ACC112 (cell line): Measurements from ENCODE around the gene MRPS9.

ENCODE experiments used
- H2AFZ ChIP-seq: fragments of 200-600 bp; sonication (generic); one replicate; pipeline ENCODE4 v1.6.0; 2017; ENCODE audit warnings: antibody characterized with exemption, low read length; ENCODE audit not compliant: unreplicated experiment
- H3K27ac ChIP-seq: fragments of 200-600 bp; sonication (generic); 2 replicates; pipeline ENCODE4 v1.5.1; 2014; ENCODE audit warnings: low read depth, mild to moderate bottlenecking, antibody characterized with exemption, low read length, moderate library complexity
- H3K27me3 ChIP-seq: fragments of 200-600 bp; sonication (generic); 2 replicates; pipeline ENCODE4 v1.6.1; 2014; ENCODE audit warnings: mild to moderate bottlenecking, antibody characterized with exemption, low read length, moderate library complexity, mixed read lengths; ENCODE audit not compliant: insufficient read depth
- H3K36me3 ChIP-seq: fragments of 200-600 bp; sonication (generic); 2 replicates; pipeline ENCODE4 v1.6.1; 2016; ENCODE audit warnings: mild to moderate bottlenecking, antibody characterized with exemption, low read length, moderate library complexity, mixed read lengths; ENCODE audit not compliant: insufficient read depth
- H3K4me1 ChIP-seq: fragments of 200-600 bp; sonication (generic); one replicate; pipeline ENCODE4 v1.6.1; 2016; ENCODE audit warnings: low read length, mixed read lengths; ENCODE audit not compliant: insufficient read depth, unreplicated experiment, control insufficient read depth
- H3K4me3 ChIP-seq: fragments of 200-600 bp; sonication (generic); 2 replicates; pipeline ENCODE4 v1.5.1; 2014; ENCODE audit warnings: mild to moderate bottlenecking, low read depth, low read length
- H3K79me2 ChIP-seq: fragments of 200-600 bp; sonication (generic); one replicate; pipeline ENCODE4 v1.6.0; 2016; ENCODE audit warnings: low read length; ENCODE audit not compliant: control insufficient read depth, unreplicated experiment, insufficient read depth

The MRPS9 gene

GRCh38 chr2:105102001-105102400 is 64.1 kb downstream of the MRPS9 start:
- Histone ChIP-seq H3K4me1 (peaks cover 10% of the 10 kb centered on the region), H3K79me2 (no peaks in the 10 kb centered on the region), H2AFZ (no peak overlapping the region), H3K27me3 (no peaks in the 10 kb centered on the region), H3K27ac (no peak overlapping the region), H3K36me3 (no peaks in the 10 kb centered on the region), H3K4me3 (no peak overlapping the region)

GRCh38 chr2:105102963-105103421 is 65.1 kb downstream of the MRPS9 start:
- Histone ChIP-seq H3K36me3 (no peaks in the 10 kb centered on the region), H3K79me2 (no peaks in the 10 kb centered on the region), H3K27ac (no peak overlapping the region), H3K27me3 (no peaks in the 10 kb centered on the region), H3K4me3 (no peak overlapping the region), H3K4me1 (peaks cover 10% of the 10 kb centered on the region), H2AFZ (no peak overlapping the region)

- Histone ChIP-seq H2AFZ (no peak overlapping the region), H3K36me3 (no peaks in the 10 kb centered on the region), H3K79me2 (no peaks in the 10 kb centered on the region), H3K4me1 (peaks cover 10% of the 10 kb centered on the region), H3K27me3 (no peaks in the 10 kb centered on the region), H3K4me3 (no peak overlapping the region), H3K27ac (no peak overlapping the region)
Measured at GRCh38 chr2:105103481-105103880, 65.6 kb downstream of the MRPS9 start.

GRCh38 chr2:105104208-105104731 is 66.4 kb downstream of the MRPS9 start:
- Histone ChIP-seq H3K4me1 (peaks cover 10% of the 10 kb centered on the region), H2AFZ (no peak overlapping the region), H3K27ac (no peak overlapping the region), H3K27me3 (no peaks in the 10 kb centered on the region), H3K36me3 (no peaks in the 10 kb centered on the region), H3K4me3 (no peak overlapping the region), H3K79me2 (no peaks in the 10 kb centered on the region)

GRCh38 chr2:105110295-105110829 is 72.5 kb downstream of the MRPS9 start:
- Histone ChIP-seq H3K4me3 (no peak overlapping the region), H3K27ac (no peak overlapping the region), H2AFZ (no peak overlapping the region), H3K27me3 (no peaks in the 10 kb centered on the region), H3K79me2 (no peaks in the 10 kb centered on the region), H3K4me1 (no peaks in the 10 kb centered on the region), H3K36me3 (no peaks in the 10 kb centered on the region)

- Histone ChIP-seq H3K79me2 (no peaks in the 10 kb centered on the region), H3K4me3 (no peak overlapping the region), H3K36me3 (no peaks in the 10 kb centered on the region), H3K27ac (no peak overlapping the region), H2AFZ (no peak overlapping the region), H3K4me1 (no peaks in the 10 kb centered on the region), H3K27me3 (no peaks in the 10 kb centered on the region)
Measured at GRCh38 chr2:105111365-105112150, 73.7 kb downstream of the MRPS9 start.

GRCh38 chr2:105112345-105112744 is 74.5 kb downstream of the MRPS9 start:
- Histone ChIP-seq H3K36me3 (no peaks in the 10 kb centered on the region), H3K4me1 (no peaks in the 10 kb centered on the region), H3K79me2 (no peaks in the 10 kb centered on the region), H3K4me3 (no peak overlapping the region), H3K27ac (no peak overlapping the region), H3K27me3 (no peaks in the 10 kb centered on the region), H2AFZ (no peak overlapping the region)

GRCh38 chr2:105113616-105114291 is 75.9 kb downstream of the MRPS9 start:
- H3K27me3 ChIP-seq: no peaks in the 10 kb centered on the region
- H3K27ac ChIP-seq: no peak overlapping the region
- H3K4me1 ChIP-seq: no peaks in the 10 kb centered on the region
- no peaks in the 10 kb centered on the region for H3K79me2 ChIP-seq
- no peak overlapping the region for H3K4me3 ChIP-seq
- no peak overlapping the region for H2AFZ ChIP-seq
- no peaks in the 10 kb centered on the region for H3K36me3 ChIP-seq

- no peak overlapping the region for H3K4me3 ChIP-seq
- H2AFZ ChIP-seq: no peak overlapping the region
- no peaks in the 10 kb centered on the region for H3K36me3 ChIP-seq
- no peak overlapping the region for H3K27ac ChIP-seq
- H3K27me3 ChIP-seq: no peaks in the 10 kb centered on the region
- no peaks in the 10 kb centered on the region for H3K4me1 ChIP-seq
- H3K79me2 ChIP-seq: no peaks in the 10 kb centered on the region
Measured at GRCh38 chr2:105114551-105114950, 76.7 kb downstream of the MRPS9 start.

- Histone ChIP-seq H2AFZ (no peak overlapping the region), H3K79me2 (no peaks in the 10 kb centered on the region), H3K4me3 (no peak overlapping the region), H3K27ac (no peak overlapping the region), H3K4me1 (no peaks in the 10 kb centered on the region), H3K36me3 (no peaks in the 10 kb centered on the region), H3K27me3 (no peaks in the 10 kb centered on the region)
Measured at GRCh38 chr2:105116348-105116747, 78.5 kb downstream of the MRPS9 start.
